ENCODE measurements around the gene PARVB. TPM values are rescaled to one million over a fixed set of nuclear protein-coding genes. Genes with fewer than 3 reads are reported as not detected.

The PARVB gene
- polyA plus RNA-seq, 3 donors from 2014 or later, result 1.8 to 3.8 (median 2.7) TPM

GRCh38 chr22:44067033-44067432, 42.9 kb downstream of the PARVB start:
- H3K27ac Mint-ChIP-seq, result peak overlapping the region in 2 of 6 donors; percentile 7 to 30
- no peaks in the 10 kb centered on the region for H3K9me3 Mint-ChIP-seq
- peaks cover 18 to 23% of the 10 kb centered on the region in 2 donors for H3K4me1 Mint-ChIP-seq
- no peaks in the 10 kb centered on the region for H3K36me3 Mint-ChIP-seq
- DNase-seq, result no peak
- H3K27me3 Mint-ChIP-seq (ENCODE audit: low read depth in 3 of 3), result peaks cover 2 to 8% (median 7%) of the 10 kb centered on the region in 3 donors
- no peak overlapping the region for H3K4me3 Mint-ChIP-seq

- peaks cover 18 to 23% of the 10 kb centered on the region in 2 donors for H3K4me1 Mint-ChIP-seq
- H3K27ac Mint-ChIP-seq, result no peak overlapping the region
- H3K9me3 Mint-ChIP-seq, result no peaks in the 10 kb centered on the region
- H3K27me3 Mint-ChIP-seq (ENCODE audit: low read depth in 3 of 3), result peaks cover 2 to 8% (median 7%) of the 10 kb centered on the region in 3 donors
- DNase-seq, result no peak
- no peaks in the 10 kb centered on the region for H3K36me3 Mint-ChIP-seq
- H3K4me3 Mint-ChIP-seq, result no peak overlapping the region
Measured at GRCh38 chr22:44067901-44068300, 43.8 kb downstream of the PARVB start.

- Mint-ChIP-seq H3K4me1 (peaks cover 12 to 18% of the 10 kb centered on the region in 2 donors), H3K36me3 (no peaks in the 10 kb centered on the region), H3K9me3 (no peaks in the 10 kb centered on the region), H3K4me3 (peak overlapping the region in 2 of 5 donors; percentile 11 to 23), H3K27ac (peak overlapping the region in 3 of 6 donors; percentile 14 to 42 (median 24)), H3K27me3 (ENCODE audit: low read depth in 3 of 3) (peaks cover 2 to 8% (median 7%) of the 10 kb centered on the region in 3 donors)
- DNase-seq, result peak; percentile 10 to 28 (median 15)
Measured at GRCh38 chr22:44068422-44069191, 44.5 kb downstream of the PARVB start.

- Mint-ChIP-seq H3K27me3 (ENCODE audit: low read depth in 3 of 3) (peaks cover 2 to 8% (median 7%) of the 10 kb centered on the region in 3 donors), H3K4me1 (peaks cover 7 to 11% of the 10 kb centered on the region in 2 donors), H3K27ac (no peak overlapping the region), H3K4me3 (no peak overlapping the region), H3K36me3 (no peaks in the 10 kb centered on the region), H3K9me3 (no peaks in the 10 kb centered on the region)
- DNase-seq, result no peak
Measured at GRCh38 chr22:44070029-44070428, 45.9 kb downstream of the PARVB start.

GRCh38 chr22:44071781-44072326, 47.8 kb downstream of the PARVB start:
- Mint-ChIP-seq H3K4me1 (peaks cover 7 to 11% of the 10 kb centered on the region in 2 donors), H3K4me3 (no peak overlapping the region), H3K27me3 (ENCODE audit: low read depth in 3 of 3) (peaks cover 2 to 6% (median 5%) of the 10 kb centered on the region in 3 donors), H3K27ac (no peak overlapping the region), H3K36me3 (no peaks in the 10 kb centered on the region), H3K9me3 (peaks cover 0 to 2% (median 0%) of the 10 kb centered on the region in 6 donors)
- DNase-seq, result no peak

- Mint-ChIP-seq H3K4me3 (no peak overlapping the region), H3K27ac (no peak overlapping the region), H3K36me3 (no peaks in the 10 kb centered on the region), H3K4me1 (no peaks in the 10 kb centered on the region), H3K9me3 (peaks cover 0 to 2% (median 0%) of the 10 kb centered on the region in 6 donors), H3K27me3 (ENCODE audit: low read depth in 3 of 3) (peaks cover 0 to 5% (median 0%) of the 10 kb centered on the region in 3 donors)
- no peak for DNase-seq
Measured at GRCh38 chr22:44074337-44074984, 50.4 kb downstream of the PARVB start.

GRCh38 chr22:44075022-44075421, 50.9 kb downstream of the PARVB start:
- H3K4me3 Mint-ChIP-seq, result no peak overlapping the region
- no peaks in the 10 kb centered on the region for H3K36me3 Mint-ChIP-seq
- DNase-seq, result no peak
- no peaks in the 10 kb centered on the region for H3K4me1 Mint-ChIP-seq
- H3K27me3 Mint-ChIP-seq (ENCODE audit: low read depth in 3 of 3), result peaks cover 0 to 5% (median 0%) of the 10 kb centered on the region in 3 donors
- no peak overlapping the region for H3K27ac Mint-ChIP-seq
- H3K9me3 Mint-ChIP-seq, result peaks cover 0 to 2% (median 0%) of the 10 kb centered on the region in 6 donors

GRCh38 chr22:44075670-44076069, 51.6 kb downstream of the PARVB start:
- Mint-ChIP-seq H3K4me1 (no peaks in the 10 kb centered on the region), H3K27ac (no peak overlapping the region), H3K4me3 (no peak overlapping the region), H3K9me3 (peaks cover 0 to 2% (median 0%) of the 10 kb centered on the region in 6 donors), H3K36me3 (no peaks in the 10 kb centered on the region), H3K27me3 (ENCODE audit: low read depth in 3 of 3) (peaks cover 0 to 3% (median 0%) of the 10 kb centered on the region in 3 donors)
- DNase-seq, result no peak

GRCh38 chr22:44076825-44077224, 52.7 kb downstream of the PARVB start:
- H3K27ac Mint-ChIP-seq, result no peak overlapping the region
- H3K4me3 Mint-ChIP-seq, result no peak overlapping the region
- H3K4me1 Mint-ChIP-seq, result no peaks in the 10 kb centered on the region
- peaks cover 0 to 3% (median 0%) of the 10 kb centered on the region in 3 donors for H3K27me3 Mint-ChIP-seq (ENCODE audit: low read depth in 3 of 3)
- no peak for DNase-seq
- no peaks in the 10 kb centered on the region for H3K36me3 Mint-ChIP-seq
- peaks cover 0 to 2% (median 0%) of the 10 kb centered on the region in 6 donors for H3K9me3 Mint-ChIP-seq

GRCh38 chr22:44080936-44081861, 57.1 kb downstream of the PARVB start:
- no peaks in the 10 kb centered on the region for H3K4me1 Mint-ChIP-seq
- H3K27ac Mint-ChIP-seq, result no peak overlapping the region
- H3K4me3 Mint-ChIP-seq, result no peak overlapping the region
- H3K9me3 Mint-ChIP-seq, result no peaks in the 10 kb centered on the region
- H3K27me3 Mint-ChIP-seq (ENCODE audit: low read depth in 3 of 3), result peaks cover 0 to 3% (median 3%) of the 10 kb centered on the region in 3 donors
- H3K36me3 Mint-ChIP-seq, result no peaks in the 10 kb centered on the region
- DNase-seq, result peak; percentile 43 to 58 (median 53)

- no peak for DNase-seq
- Mint-ChIP-seq H3K36me3 (no peaks in the 10 kb centered on the region), H3K27me3 (ENCODE audit: low read depth in 3 of 3) (peaks cover 0 to 3% (median 0%) of the 10 kb centered on the region in 3 donors), H3K4me1 (no peaks in the 10 kb centered on the region), H3K9me3 (no peaks in the 10 kb centered on the region), H3K27ac (no peak overlapping the region), H3K4me3 (no peak overlapping the region)
Measured at GRCh38 chr22:44082801-44083200, 58.7 kb downstream of the PARVB start.

GRCh38 chr22:44084044-44084772, 60.1 kb downstream of the PARVB start:
- Mint-ChIP-seq H3K27me3 (ENCODE audit: low read depth in 3 of 3) (peaks cover 0 to 3% (median 0%) of the 10 kb centered on the region in 3 donors), H3K4me3 (no peak overlapping the region), H3K9me3 (no peaks in the 10 kb centered on the region), H3K27ac (no peak overlapping the region), H3K36me3 (no peaks in the 10 kb centered on the region), H3K4me1 (no peaks in the 10 kb centered on the region)
- DNase-seq, result no peak

Measured in immature natural killer cell (primary cell).